ENCODE measurements around the gene TTC21B.
A peak's percentile ranks its signal among the peaks of the same experiment; 100 is the strongest.
"Not testable (repeated sequence)": the region's sequence is repeated elsewhere in the genome, so short reads cannot be mapped to it uniquely, and the experiment has no call there.

Gene TTC21B

DNA sequence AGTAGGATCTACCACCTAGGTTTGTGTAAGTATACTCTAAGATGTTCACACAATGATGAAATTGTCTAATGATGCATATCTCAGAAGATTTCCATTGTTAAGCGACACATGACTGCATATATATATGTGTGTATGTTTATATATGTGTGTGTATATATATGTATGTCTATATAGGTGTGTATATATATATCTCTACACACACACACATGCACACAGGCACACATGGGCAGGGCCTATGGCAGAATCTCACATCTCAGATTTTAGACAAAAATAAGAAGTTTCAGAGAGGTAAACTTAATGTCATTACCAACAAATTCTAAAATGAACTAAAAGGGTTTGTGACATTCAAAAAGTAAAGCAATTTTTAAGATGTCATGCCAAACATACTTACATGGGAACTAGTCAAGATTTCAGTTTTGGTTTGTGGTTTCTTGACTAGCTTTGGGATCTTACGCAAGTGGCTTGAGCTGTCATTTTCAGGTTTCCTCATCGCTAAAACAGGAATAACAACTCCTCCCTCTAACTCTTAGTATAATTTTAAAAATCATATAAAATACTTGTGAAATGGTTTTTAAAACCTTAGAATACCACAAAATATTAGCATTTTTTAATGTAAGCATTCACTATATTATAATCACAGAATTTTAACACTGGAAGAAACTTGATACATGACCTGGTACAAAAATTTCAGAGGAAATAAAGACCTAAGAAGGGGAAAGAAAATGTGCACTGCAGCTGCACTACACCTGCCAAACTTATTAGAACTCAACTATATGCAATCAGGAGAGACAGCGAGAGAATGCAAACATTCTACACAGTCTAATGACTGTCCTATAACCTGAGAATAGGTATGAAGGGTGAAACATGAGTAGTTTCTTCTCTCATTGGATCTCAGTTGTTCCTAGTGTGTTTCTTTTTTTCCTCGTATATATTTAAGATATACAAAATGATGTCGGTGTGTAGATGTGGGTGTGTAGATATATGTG lies 75.7 kb downstream of the TTC21B start:
- DNase-seq: no peak

GRCh38 chr2:165876712-165877111 lies 76.9 kb downstream of the TTC21B start:
- DNase-seq: no peak

GRCh38 chr2:165876269-165876668 lies 77.3 kb downstream of the TTC21B start:
- DNase-seq: no peak

DNA sequence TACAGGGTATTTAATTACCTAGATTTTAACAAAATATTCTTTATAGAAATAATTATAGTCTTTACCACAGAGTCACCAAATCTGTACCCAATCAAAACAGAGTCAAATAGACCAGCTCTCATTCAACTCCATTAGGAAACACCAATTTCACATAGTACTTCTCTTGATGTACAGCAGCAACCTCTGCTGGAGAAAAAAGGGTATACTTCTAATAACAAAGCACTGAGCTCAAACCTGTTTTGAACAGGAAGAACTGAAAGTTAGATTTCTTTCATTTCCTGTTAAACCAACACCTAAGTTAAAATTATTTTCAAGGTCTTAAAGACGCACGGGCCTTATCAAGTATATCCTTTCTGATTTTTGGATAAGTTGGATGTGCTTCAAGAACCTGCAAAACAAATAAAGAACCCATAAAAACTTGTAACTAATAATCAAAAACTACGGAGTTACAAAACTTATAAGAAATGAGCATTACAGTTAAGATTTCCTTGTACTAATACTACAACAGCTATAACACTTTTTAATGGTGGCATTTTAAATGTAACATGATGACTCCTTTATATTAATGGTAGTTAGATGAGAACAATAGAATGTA lies 79.0 kb downstream of the TTC21B start:
- peak; percentile 47 for DNase-seq

DNA sequence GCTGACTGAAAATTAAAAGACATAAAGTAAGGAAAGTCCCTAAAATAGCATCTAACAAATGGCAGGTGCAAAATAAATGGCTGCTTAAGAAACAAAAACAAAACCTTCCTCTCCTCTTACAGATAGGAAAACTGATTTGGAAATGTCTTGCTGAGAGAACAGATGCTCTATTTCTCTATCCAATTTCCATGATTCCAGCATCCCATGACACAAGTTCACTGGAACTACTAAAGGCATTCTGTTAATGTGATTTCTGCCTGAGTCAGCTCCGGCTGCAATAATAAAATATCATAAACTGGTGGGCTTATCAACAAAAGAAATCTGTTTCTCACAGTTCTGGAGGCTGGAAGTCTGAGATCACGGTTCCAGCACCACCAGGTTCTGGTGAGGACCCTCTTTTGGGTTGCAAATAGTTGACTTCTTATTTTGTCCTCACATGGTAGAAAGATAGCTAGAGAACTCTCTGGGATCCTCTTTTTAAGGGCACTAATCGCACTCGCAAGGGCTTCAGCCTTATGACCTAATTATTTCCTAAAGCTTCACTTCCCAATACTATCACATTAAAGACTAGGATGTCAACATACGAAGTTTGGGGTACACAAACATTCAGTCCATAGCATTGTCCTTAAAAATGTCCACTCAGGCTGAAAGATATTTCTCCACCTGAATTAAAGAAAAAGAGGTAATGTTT lies 81.3 kb downstream of the TTC21B start:
- no peak for DNase-seq

GRCh38 chr2:165871025-165871424 lies 82.6 kb downstream of the TTC21B start:
- no peak for DNase-seq

- no peak for DNase-seq
Measured at GRCh38 chr2:165870346-165870745, 83.2 kb downstream of the TTC21B start.

GRCh38 chr2:165868211-165868610 lies 85.4 kb downstream of the TTC21B start:
- DNase-seq: no peak

DNA sequence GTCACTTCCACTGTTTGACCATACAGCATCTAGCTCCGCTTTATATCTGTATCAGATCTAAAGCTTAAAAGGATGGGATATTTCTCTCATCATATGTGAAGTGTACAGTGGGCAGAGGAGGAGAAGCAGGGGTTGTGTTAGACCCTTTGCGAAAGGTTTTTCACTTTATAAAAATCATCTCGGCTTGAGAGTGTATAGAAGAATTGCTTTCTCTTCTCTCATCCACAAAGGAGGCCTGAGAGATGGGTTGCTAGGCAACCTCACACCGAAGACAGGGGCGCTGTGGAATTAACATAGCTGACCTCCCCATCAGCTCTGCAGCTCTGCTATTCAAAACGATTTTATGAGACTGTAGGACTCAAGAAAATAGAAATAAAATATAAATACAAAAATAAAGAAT lies 89.3 kb downstream of the TTC21B start:
- DNase-seq: no peak

- DNase-seq: no peak
Measured at GRCh38 chr2:165863810-165864261, 89.7 kb downstream of the TTC21B start.

GRCh38 chr2:165861083-165861482 lies 92.5 kb downstream of the TTC21B start:
- not testable (repeated sequence) for DNase-seq

GRCh38 chr2:165859723-165860122 lies 93.9 kb downstream of the TTC21B start:
- DNase-seq: not testable (repeated sequence)

- DNase-seq: no peak
Measured at GRCh38 chr2:165857876-165858275, 95.7 kb downstream of the TTC21B start.

DNA sequence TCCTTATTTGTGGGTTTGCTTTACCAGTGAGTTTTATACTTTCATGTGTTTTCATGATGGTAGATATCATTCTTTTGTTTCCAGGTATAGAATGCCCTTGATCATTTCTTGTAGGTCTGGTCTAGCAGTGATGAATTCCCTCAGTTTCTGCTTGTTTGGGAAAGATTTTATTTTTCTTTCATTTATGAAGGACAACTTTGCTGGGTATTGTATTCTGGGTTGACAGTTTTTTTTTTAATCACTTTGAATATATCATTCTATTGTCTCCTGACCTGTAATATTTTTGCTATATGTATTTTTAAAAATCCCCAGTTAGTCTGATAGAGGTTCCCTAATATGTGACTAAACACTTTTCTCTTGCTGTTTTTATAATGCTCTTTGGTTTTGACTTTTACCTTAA lies 101.2 kb downstream of the TTC21B start:
- DNase-seq: no peak

- DNase-seq: no peak
Measured at GRCh38 chr2:165847001-165847400, 106.6 kb downstream of the TTC21B start.

GRCh38 chr2:165846056-165846455 lies 107.5 kb downstream of the TTC21B start:
- DNase-seq: no peak

- DNase-seq: no peak
Measured at GRCh38 chr2:165844216-165844615, 109.4 kb downstream of the TTC21B start.

- peak; percentile 95 for DNase-seq
Measured at GRCh38 chr2:165843351-165843750, 110.2 kb downstream of the TTC21B start.

- no peak for DNase-seq
Measured at GRCh38 chr2:165840333-165840958, 113.1 kb downstream of the TTC21B start.

- no peak for DNase-seq
Measured at GRCh38 chr2:165839610-165840009, 114.0 kb downstream of the TTC21B start.

- no peak for DNase-seq
Measured at GRCh38 chr2:165837122-165837521, 116.5 kb downstream of the TTC21B start.

GRCh38 chr2:165835363-165835762 lies 118.2 kb downstream of the TTC21B start:
- no peak for DNase-seq

DNA sequence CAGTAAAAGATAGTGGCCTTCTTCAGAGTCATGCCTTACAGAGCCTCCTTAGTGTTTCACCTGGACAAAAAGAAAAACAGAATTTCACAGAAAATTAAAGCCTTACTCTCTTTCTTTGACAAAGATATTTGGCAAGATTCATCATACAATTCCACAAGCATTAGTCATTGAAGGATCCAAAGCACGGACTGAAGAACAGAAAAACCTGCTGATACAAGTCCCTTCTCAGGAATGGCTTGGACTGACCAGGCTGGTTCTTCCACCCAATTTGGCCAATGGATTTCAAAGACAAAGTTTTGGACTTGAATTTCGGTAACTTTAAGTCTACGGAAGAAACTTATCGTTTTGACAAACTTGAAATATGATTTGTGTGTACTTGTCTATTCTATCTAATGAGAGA lies 120.4 kb downstream of the TTC21B start:
- no peak for DNase-seq

Measured in NCI-H526 treated with DMSO at 0.1 percent for 48 hours (cell line).